Stimulated activated CD4-positive, alpha-beta T cell treated with anti-CD3 and anti-CD28 coated beads, Interleukin-2, amount 100 ng/mL, for 24 hours (primary cell): ENCODE results near the gene EXD1.
"Not testable (repeated sequence)": the region's sequence is repeated elsewhere in the genome, so short reads cannot be mapped to it uniquely, and the experiment has no call there.

ENCODE experiments used
- DNase-seq, 2 donors: peaks; one replicate each; pipeline ENCODE4 v3.0.0-alpha.2; 2020

The EXD1 gene

GRCh38 chr15:41139619-41140018, 90.9 kb downstream of the EXD1 start:
- DNase-seq = no peak

- not testable (repeated sequence) for DNase-seq
Observed at GRCh38 chr15:41139112-41139511, 91.4 kb downstream of the EXD1 start.

- not testable (repeated sequence) for DNase-seq
Observed at GRCh38 chr15:41135580-41135979, 95.0 kb downstream of the EXD1 start.

GRCh38 chr15:41133454-41133853, 97.1 kb downstream of the EXD1 start:
- DNase-seq = no peak
